CD4-positive, alpha-beta T cell treated with Interleukin-10 for 1 hour (primary cell): Measurements from ENCODE around the gene TM7SF2.
A peak's percentile ranks its signal among the peaks of the same experiment; 100 is the strongest.

ENCODE experiments used
- DNase-seq: peaks from one replicate; pipeline ENCODE4 v3.0.0-alpha.2; 2020

The TM7SF2 gene

DNA sequence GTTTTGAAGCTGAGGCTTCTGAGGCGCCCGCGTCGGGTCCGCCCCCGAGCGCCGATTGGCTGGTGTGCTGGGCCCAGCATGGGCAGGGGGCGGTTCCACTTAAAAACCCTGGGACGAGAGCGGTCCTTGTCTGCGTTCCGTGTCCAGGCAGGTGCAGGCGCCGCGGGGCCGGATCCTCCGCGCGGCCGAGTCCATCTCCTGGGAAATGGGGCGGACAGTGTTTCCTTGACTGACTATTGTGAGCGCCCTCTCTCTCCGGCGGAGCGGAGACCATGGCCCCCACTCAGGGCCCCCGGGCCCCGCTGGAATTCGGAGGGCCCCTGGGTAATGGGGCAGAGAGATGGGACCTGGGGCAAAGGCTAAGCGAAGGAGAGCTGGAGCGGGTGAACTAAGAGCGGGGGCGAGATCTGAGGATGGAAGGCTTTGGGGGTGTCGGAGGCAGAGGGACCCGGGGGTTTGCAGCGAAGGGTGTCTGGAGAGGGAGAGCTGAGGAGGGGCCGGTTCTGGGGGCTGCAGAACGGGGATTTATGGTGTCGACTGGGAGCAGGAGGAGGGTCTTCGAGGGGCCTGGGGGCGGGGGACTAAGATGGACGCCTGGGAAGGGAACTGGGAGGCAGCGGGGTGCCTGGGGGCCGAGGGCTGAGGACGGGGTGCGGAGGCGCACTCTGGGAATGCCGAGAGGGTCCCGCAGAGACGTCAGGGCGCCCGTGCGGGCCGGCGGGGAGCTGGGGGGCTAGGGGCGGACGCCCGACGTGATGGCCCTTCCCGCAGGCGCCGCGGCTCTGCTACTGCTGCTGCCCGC, at the start of gene TM7SF2:
Gene TM7SF2 (plus strand): TSS at position 129 of the 802 bp plus-strand sequence. CDS start 144 bp downstream, at position 273.
- peak; percentile 96 for DNase-seq

DNA sequence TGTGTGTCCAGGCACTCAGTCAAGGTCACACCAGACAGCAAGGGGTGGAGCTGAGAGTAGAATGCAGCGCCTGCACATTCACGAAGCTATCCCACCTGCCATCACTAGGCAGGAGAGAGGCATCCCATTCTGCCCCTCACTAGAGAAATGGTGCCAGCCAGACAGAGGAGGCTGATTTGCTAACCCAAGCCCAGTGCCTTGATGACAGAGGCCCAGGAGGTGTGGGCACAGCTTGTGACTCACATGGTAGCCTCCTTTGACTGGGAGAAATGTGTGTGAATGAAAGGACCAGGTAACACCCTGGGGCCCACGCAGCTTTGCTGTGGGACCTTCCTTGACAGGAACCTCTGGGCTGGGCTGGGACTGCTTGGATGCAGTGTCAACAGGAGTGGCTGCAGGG, 48.1 kb upstream of the TM7SF2 start:
- DNase-seq, result no peak

DNA sequence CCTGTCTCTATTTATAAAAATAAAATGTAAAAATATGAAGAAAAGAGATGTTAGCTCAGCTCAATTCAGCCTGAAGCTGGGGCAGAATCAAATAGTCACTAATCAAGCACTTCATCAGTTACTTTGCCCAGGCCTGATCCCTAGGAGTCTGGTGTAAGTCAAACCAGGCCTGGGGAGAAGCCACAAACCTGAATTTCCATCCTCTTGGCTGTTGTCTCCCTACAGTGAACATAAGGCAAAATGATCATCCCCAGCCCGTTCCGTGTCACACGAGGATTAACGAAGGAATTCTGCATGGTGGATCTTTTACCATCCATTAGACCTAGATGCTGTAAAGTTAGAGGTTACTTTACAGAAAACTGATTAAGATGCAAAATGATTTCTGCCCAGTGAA, 46.8 kb upstream of the TM7SF2 start:
- DNase-seq, result no peak

DNA sequence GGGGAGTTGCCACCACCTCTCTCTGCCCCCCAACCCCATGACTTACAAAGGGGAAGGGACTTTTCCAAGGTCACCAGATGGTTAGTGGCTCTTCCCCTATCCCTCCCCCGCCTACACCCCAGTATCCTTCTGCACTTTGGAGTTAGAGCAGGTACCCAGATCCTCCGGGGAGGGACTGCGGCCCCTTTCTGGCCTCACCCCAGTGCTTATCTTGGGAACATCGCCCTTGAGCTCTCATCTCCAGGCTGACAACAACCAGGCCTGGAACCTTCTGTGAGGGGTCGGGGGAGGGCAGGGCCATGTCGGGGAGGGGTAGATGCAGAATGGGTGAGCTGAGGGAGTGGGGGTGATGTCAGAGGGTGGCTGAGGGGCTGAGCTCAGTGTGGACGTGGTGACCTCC, 45.8 kb upstream of the TM7SF2 start:
- no peak for DNase-seq

DNA sequence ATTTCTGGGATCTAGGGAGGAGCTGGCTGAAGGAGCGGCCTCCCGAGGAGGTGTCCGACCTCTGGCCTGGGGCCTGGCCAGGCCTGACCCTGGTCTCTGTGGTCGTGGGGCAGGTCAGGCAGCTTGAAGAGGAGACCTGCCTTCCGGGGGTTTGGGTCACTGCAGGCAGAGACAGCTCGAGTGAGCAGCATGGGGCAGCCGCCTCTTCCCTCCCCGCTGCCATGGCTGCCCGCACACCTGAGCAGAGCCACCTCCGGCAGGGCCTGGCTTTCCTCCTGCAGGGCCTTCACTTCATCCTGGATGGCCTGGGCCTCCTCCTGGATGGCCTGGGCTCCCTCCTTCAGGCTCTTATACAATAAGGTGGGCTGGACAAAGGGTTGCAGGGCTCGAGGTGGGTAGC, 45.4 kb upstream of the TM7SF2 start:
- DNase-seq, result no peak

DNA sequence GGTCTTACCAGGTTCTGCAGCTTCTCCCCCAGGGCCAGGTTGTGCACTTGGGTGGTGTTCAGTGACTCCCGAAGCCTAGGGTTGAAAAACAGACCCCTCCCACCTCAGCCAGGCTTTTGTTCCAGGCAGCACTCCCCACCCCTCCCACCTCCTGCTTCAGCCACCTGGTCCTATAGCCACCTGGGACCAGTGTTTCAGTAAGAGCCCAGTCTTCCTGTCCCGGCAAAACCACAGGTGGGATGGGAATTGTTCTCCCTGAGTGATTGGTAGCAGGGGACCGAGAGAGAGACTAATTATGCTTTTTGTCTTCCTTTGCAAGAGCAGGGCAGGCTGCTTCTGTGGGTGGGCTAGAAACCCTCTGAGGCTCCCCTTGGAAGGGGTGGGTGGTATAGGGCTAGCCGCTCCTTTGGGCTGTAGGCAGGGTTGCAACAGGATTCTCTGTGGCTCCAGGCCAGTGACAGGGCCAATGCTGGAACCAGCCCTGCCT, 44.8 kb upstream of the TM7SF2 start:
- no peak for DNase-seq

DNA sequence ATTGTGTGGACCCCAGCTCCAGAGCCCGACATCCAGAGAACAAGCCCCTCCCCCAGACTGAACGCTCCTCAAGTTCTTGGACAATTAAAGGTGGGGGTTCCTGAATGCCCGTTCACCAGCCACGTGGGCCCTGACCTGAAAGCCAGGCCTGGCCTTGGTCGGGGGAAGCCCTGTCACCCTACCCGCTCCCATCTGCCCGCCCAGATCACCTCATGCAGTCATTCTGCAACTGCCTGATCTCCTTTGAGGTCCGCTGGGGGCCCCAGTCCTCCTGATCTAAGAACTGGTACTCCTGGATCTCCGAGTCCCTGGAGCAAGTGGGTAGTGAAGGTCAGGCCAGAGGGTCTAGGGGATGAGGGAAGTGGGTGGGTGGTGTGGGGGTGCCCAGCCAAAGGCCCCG, 44.2 kb upstream of the TM7SF2 start:
- no peak for DNase-seq

DNA sequence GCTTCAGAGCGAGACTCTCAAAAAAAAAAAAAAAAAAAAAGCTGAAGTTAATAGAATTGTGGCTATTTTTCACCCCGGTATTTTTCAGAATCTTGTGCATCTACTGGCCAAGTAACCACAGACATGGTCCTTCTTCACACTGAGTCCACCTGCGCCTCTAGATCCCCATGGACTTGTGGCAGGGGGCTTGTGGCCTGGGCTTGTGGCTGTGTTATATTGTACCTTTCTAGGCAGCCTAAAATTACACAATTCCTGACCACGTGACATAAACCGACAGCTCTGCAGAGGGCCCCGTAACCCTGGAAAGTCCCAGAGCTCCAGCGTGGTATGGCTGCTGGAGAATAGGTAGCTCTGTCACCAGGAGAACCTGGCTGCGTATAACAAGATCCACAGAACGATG, 42.5 kb upstream of the TM7SF2 start:
- DNase-seq, result no peak

DNA sequence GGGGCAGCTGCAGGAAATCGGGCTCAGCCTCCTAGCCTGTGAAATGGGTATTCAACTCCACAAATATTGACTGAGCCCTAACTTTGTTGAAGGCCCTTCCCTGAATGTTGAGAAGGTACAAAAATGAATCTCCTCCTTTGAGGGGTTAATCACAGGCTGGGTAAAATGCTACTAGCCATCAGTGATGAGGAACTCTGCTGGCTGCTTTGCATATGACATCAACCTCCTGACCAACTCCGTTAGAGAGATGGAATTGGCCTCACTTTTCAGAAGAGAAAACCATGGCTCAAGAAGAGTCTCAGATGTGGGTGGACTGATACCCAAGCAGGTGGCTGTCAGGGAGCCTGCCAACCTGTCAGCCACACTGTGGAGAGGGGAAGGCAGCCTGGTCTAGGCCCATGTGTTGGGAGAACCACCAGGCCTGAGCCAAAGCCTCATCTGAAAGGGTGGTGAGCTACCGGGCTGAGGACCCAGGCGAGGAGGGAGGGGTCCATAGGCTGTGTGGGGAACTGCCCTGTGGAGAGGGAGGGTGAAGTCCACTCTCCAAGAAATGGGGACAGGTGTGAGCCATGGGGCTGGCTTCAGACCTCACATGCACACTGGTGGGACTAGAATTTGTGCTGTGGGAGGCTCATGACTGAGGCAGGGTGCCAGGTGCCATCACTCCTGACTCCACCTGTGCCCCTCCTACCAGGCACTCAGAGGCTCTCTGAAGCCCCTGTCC, 39.6 kb upstream of the TM7SF2 start:
- DNase-seq, result no peak

DNA sequence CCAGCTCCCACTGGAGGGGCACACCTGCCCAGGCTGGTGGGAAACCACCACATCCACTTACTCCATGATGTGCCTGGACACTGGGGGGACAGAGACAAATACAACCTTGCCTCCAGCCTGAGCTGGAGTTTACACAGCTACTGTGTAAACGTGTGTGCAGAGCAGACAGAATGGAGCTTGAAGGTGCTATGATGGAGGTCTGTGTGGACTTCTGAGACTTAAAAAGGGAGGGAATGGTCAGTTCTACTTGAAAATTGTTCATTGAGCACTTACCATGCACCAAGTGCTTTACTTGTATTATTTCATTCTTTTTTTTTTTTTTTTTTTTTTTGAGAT, 39.1 kb upstream of the TM7SF2 start:
- no peak for DNase-seq

DNA sequence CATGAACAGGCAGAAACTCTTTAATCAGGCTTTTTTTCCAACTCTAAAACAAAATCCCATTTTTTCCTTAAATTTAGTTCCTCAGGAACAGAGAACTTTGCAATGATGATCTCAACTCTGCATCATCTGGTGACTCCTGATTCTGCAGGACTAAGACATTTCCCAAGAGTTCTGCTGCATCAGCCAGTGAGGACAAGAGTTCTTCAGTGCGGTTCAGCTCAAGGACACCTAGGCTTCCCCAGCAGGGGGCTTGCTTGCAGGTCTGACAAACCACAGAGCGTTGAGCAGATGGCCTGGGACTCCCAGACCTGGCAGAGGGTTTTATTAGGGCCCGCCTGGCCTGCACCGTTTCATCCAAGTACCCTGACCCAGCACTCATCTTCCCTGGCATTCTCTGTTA, 34.2 kb upstream of the TM7SF2 start:
- no peak for DNase-seq

DNA sequence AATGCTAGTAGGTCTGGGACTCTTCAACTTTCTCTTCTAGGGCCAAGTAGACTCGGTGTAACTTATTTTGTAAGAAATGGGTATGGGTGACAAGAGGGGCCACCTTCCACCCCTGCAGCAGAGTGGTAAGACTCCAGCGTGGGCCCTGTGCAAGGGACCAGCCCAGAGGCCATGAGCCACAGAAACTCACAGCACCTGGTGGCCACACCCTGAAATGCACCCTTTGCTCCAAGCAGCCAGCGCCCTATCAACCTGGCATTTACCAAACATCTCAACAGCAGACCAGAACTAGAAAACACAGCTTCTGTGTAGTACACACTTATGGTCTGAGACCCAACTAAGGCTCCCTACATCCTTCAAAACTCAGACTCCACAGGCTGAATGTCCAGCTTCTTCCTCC, 33.5 kb upstream of the TM7SF2 start:
- DNase-seq, result peak; percentile 84

DNA sequence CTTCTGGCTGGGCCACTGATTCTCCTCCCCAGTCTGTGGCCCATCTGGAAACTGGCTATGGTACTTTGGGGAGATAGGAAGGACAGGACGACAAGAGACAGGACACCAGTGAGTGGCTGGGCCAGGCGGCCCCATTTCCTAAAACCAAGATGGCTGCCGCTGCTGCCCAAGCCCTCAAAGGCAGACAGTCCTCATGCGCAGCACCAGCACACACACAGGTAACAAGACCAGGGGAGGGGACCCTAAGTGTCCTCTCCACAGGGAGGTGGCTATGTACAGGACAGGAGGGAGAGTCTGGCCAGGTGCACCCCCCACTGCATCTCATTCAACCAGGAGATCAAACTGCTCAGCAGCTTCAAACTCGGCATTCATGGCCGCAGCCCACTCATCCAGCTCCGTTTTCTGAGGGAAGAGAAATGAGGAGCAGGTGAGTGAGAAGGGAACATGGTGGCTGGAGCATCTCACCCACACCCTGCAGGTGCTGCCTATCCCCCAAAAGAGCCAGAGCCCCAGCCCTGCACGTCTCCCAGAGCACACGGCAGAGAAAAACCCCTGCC, 32.8 kb upstream of the TM7SF2 start:
- no peak for DNase-seq

DNA sequence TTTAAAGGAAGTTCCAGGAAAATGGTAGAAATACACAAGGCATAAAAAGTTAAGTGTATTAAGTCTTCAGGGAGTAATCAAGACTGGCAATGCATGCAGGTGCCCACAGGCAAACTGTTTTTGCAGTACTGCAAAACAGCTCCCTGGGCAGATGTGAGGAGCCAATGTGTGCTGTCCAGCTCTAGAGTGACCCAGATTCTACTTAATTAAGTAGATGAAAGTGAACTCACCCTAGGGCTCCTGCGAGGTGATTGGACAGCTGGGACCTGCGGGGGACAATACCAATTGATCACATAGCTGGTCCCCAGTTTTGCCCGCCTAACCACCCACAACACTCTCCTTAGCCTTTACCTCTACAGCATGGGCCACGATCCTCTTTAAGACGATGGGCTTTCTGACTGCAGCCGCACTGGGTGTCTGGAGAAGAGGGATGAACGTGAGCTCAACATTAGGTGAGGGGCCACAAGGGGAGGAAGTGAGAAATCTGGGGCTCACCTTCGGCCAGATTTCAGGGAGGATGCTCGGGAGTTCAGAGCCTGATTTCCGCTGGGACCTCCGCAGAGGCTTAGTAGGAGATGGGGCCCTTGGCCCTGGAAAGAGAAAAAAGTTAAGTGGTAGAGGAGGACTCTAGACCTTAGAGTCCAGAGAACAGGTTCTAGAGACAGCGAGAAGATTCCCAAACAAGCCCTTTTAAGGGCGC, 28.4 kb upstream of the TM7SF2 start:
- DNase-seq, result no peak

DNA sequence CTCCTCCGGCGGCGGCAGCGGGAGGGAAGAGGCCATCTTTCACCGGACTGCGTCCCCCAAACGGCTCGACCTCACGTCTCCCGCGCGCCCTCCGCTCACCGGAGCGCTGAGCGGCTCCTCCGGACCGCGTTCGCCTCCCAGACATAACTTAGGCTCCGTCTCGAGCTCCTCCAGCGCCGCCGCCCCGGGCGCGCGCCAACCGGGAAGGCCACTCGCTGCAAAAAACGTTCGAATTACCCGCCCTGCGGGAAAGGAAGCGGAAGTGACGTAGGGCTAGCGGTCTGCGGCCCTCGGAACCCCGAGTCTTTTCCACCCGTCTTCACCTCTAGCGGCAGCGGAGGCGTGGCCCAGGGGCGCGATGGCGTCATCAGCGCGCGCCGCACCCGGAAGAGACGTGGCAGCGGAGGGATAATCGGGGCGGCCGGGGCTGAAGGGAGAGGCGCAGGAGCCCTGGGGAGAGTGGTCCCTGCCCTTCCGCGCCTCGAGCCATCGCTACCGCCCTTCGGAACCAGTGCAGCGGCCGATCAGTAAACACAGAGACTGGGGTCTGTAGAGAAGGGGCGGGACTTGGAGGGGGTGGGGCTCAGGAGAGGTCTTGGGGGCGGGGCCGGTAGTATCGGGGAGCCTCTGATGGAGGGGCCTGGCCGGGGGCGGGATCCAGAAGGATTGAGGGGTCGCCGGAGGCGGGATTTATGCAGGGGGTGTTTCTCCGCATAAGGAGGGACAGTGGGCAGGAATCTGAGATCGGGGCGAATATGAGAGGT, 27.7 kb upstream of the TM7SF2 start, which contains the start of the genes CDCA5 and ZFPL1:
Gene CDCA5 (minus strand): TSS at position 207 of the 764 bp plus-strand sequence. CDS start 62 bp downstream, at position 145.
Gene ZFPL1 (plus strand): TSS at position 389 of the 764 bp plus-strand sequence. CDS start 477 bp downstream, outside the sequence.
- DNase-seq, result peak; percentile 97

DNA sequence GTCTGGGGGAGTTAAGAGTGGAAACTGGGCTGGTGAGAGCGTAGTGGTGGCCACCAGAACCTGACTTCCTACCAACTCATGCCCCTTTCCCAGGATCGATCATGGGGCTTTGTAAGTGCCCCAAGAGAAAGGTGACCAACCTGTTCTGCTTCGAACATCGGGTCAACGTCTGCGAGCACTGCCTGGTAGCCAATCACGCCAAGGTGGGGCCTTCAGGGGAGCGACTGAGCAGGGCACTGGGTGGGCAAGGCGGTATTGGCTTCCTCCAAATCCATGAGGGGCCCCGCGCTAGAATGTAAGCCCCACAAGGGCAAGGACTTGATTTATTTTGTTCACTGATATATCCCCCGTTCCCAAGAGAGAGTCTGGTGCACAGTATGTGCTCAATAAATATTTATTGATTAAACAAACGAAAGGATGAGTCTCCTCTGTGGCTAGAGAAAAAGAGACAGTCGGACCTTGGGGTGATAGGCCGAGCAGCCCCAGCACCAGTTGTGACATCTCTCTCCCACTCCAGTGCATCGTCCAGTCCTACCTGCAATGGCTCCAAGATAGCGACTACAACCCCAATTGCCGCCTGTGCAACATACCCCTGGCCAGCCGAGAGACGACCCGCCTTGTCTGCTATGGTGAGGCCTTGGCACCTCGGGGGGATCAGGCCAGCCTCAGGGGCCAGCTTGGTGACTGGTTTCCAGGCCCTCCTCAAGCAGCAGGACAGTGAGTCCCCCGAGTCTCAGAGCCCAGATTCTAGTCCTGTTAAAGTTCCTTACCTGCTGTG, 26.9 kb upstream of the TM7SF2 start:
- no peak for DNase-seq

DNA sequence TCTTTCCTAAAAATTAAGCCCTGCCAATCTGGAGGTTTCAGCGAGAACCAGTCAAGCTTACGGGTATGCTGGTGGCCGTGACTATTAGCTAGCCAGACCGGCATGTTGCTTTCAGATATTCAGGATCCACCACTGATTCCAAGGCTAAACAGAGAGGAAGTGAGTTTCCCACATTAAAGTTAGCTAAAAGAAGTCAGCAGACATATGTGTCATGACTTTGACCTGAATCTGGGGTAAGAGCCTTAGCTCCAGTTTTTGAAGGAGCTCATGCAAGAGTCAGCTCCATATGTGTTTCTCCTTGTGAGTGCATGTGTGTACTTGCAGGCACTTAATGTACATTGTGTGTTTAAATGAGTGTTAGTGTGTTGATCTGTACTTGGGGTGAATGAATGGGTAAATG, 26.2 kb upstream of the TM7SF2 start:
- no peak for DNase-seq

DNA sequence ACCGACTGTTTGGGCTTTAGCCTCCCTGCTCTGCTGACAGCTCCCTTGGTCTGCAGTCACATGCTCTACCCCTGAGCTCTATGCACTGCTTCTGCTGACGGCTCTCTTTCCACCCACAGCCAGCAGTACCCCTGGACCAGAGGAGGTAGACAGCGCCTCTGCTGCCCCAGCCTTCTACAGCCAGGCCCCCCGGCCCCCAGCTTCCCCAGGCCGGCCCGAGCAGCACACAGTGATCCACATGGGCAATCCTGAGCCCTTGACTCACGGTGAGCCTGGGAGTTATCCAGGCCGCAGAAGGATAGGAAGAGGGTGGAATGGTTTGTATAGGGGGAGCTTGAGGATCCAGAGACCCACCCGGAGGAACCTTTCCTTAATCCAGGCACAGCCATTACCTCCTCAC, 24.9 kb upstream of the TM7SF2 start:
- DNase-seq, result no peak

DNA sequence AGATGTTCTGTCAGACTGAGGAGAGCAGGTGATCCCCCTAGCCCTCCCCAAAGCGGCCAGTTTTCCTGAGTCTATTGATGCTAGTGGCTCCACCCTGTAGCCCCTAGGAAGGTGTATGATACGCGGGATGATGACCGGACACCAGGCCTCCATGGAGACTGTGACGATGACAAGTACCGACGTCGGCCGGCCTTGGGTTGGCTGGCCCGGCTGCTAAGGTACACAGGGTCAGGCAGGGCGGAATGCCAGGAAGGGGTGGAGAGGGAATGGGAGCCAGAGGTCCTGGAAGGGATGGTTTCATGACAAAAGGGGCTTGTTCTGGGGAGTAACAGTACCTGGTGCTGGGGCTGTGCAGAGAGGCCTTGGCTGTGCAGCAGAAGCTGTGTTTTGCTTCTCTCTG, 24.5 kb upstream of the TM7SF2 start:
- no peak for DNase-seq

DNA sequence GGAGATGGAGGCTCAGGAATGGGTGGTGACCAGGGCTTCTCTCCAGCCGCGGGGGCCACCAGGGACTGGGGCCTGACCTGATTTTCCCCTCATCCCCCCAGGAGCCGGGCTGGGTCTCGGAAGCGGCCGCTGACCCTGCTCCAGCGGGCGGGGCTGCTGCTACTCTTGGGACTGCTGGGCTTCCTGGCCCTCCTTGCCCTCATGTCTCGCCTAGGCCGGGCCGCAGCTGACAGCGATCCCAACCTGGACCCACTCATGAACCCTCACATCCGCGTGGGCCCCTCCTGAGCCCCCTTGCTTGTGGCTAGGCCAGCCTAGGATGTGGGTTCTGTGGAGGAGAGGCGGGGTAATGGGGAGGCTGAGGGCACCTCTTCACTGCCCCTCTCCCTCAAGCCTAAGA, 23.8 kb upstream of the TM7SF2 start:
- no peak for DNase-seq

DNA sequence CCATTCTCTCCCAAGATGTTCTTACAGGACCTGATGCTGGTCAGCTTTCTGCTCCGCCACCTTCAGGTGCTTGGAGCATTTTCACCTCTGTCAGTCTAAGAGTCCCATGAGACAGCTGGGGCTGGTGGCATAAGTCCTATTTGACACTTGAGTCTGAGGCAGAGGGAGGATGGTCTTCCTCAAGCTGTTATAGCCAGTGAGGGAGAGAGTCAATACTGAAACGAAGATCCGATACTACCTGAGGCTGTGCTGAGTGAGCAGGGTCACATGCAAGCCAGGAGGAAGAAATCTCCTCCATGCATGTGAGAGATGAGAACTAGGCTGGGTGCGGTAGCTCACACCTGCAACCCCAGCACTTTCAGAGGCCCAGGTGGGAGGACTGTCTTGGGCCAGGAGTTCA, 22.1 kb upstream of the TM7SF2 start:
- no peak for DNase-seq

DNA sequence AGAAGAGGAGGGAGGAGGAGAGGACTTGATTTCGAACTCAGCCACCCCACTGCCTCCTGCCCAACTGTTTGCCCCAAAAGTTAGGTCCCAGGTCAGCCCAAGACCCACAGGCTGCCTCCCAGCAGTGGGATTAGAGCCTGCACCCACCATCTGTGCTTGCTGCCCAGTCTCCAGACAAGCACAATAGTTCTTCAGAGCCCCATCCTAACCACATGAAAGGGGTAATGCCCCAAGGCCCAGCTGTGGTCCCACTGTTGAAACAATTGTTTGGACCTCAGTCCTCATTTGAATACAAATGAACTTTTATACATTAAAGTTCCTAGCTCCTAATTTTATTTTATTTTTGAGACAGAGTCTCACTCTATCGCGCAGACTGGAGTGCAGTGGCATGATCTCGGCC, 21.0 kb upstream of the TM7SF2 start:
- DNase-seq, result no peak
